Dendritic cell treated with granulocyte-macrophage colony-stimulating factor and Interleukin-4, amounts not matched to agents 40 ng/mL and 50 ng/mL, for 4 days (primary cell): Measurements from ENCODE around the gene SPC24.
"Not testable (repeated sequence)": the region's sequence is repeated elsewhere in the genome, so short reads cannot be mapped to it uniquely, and the experiment has no call there.

Experiments used
- H3K27ac Mint-ChIP-seq: one replicate; pipeline ENCODE4 v1.8.0; 2022; ENCODE audit warnings: mild to moderate bottlenecking, mixed read lengths
- H3K27me3 Mint-ChIP-seq: one replicate; pipeline ENCODE4 v1.8.0; 2022; ENCODE audit warnings: mild to moderate bottlenecking, mixed read lengths
- H3K36me3 Mint-ChIP-seq: one replicate; pipeline ENCODE4 v1.8.0; 2022; ENCODE audit warnings: low read depth, mixed read lengths
- H3K4me1 Mint-ChIP-seq: one replicate; pipeline ENCODE4 v1.8.0; 2022; ENCODE audit warnings: low read depth, mixed read lengths
- H3K4me3 Mint-ChIP-seq: one replicate; pipeline ENCODE4 v1.8.0; 2022; ENCODE audit warnings: mild to moderate bottlenecking, moderate library complexity, mixed read lengths
- H3K9me3 Mint-ChIP-seq: one replicate; pipeline ENCODE4 v1.8.0; 2022; ENCODE audit warnings: mixed read lengths
- intact Hi-C: fragments of 100-400 bp; cut with micrococcal nuclease; formaldehyde crosslinking; loops from one replicate; pipeline ENCODE4 v1.15.0; 2022

Gene SPC24

GRCh38 chr19:11138601-11139300 lies 16.8 kb downstream of the SPC24 start:
- no peaks in the 10 kb centered on the region for H3K36me3 Mint-ChIP-seq
- peaks cover 29% of the 10 kb centered on the region for H3K27me3 Mint-ChIP-seq
- H3K9me3 Mint-ChIP-seq, result no peaks in the 10 kb centered on the region
- H3K27ac Mint-ChIP-seq, result no peak overlapping the region
- H3K4me1 Mint-ChIP-seq, result peaks cover 43% of the 10 kb centered on the region
- intact Hi-C loops, result no loop called here
- no peak overlapping the region for H3K4me3 Mint-ChIP-seq

GRCh38 chr19:11137542-11138384 lies 17.8 kb downstream of the SPC24 start:
- peaks cover 8% of the 10 kb centered on the region for H3K36me3 Mint-ChIP-seq
- peaks cover 29% of the 10 kb centered on the region for H3K27me3 Mint-ChIP-seq
- peak overlapping the region; percentile 71 for H3K27ac Mint-ChIP-seq
- no peaks in the 10 kb centered on the region for H3K9me3 Mint-ChIP-seq
- peak overlapping the region; percentile 81 for H3K4me3 Mint-ChIP-seq
- intact Hi-C loops, result loop anchor here (1.0 kb wide), 1 partner anchor 66 kb away; no protein-coding TSS in a partner anchor
- H3K4me1 Mint-ChIP-seq, result peaks cover 33% of the 10 kb centered on the region

- H3K36me3 Mint-ChIP-seq, result peaks cover 20% of the 10 kb centered on the region
- peaks cover 30% of the 10 kb centered on the region for H3K4me1 Mint-ChIP-seq
- intact Hi-C loops, result loop anchor here (1.0 kb wide), 1 partner anchor 67 kb away; no protein-coding TSS in a partner anchor
- H3K27me3 Mint-ChIP-seq, result peaks cover 29% of the 10 kb centered on the region
- H3K4me3 Mint-ChIP-seq, result no peak overlapping the region
- H3K9me3 Mint-ChIP-seq, result no peaks in the 10 kb centered on the region
- H3K27ac Mint-ChIP-seq, result no peak overlapping the region
Measured at GRCh38 chr19:11136400-11137101, 19.0 kb downstream of the SPC24 start.

- intact Hi-C loops, result loop anchor here (1.0 kb wide), 1 partner anchor 96 kb away; no protein-coding TSS in a partner anchor
- Mint-ChIP-seq H3K27me3 (peaks cover 4% of the 10 kb centered on the region), H3K27ac (no peak overlapping the region), H3K36me3 (peaks cover 71% of the 10 kb centered on the region), H3K9me3 (no peaks in the 10 kb centered on the region), H3K4me1 (no peaks in the 10 kb centered on the region), H3K4me3 (no peak overlapping the region)
Measured at GRCh38 chr19:11131471-11131870, 24.1 kb downstream of the SPC24 start.

- no peaks in the 10 kb centered on the region for H3K4me1 Mint-ChIP-seq
- intact Hi-C loops, result loop anchor here (1.0 kb wide), 1 partner anchor 96 kb away; no protein-coding TSS in a partner anchor
- no peaks in the 10 kb centered on the region for H3K27me3 Mint-ChIP-seq
- H3K27ac Mint-ChIP-seq, result no peak overlapping the region
- peaks cover 76% of the 10 kb centered on the region for H3K36me3 Mint-ChIP-seq
- no peaks in the 10 kb centered on the region for H3K9me3 Mint-ChIP-seq
- no peak overlapping the region for H3K4me3 Mint-ChIP-seq
Measured at GRCh38 chr19:11130824-11131455, 24.6 kb downstream of the SPC24 start.

GRCh38 chr19:11127905-11128304 lies 27.7 kb downstream of the SPC24 start:
- Mint-ChIP-seq H3K36me3 (peaks cover 95% of the 10 kb centered on the region), H3K4me3 (no peak overlapping the region), H3K4me1 (no peaks in the 10 kb centered on the region), H3K27ac (no peak overlapping the region), H3K9me3 (no peaks in the 10 kb centered on the region), H3K27me3 (no peaks in the 10 kb centered on the region)
- intact Hi-C loops, result no loop called here

- H3K9me3 Mint-ChIP-seq, result no peaks in the 10 kb centered on the region
- no peaks in the 10 kb centered on the region for H3K4me1 Mint-ChIP-seq
- no peak overlapping the region for H3K27ac Mint-ChIP-seq
- intact Hi-C loops, result no loop called here
- H3K4me3 Mint-ChIP-seq, result no peak overlapping the region
- H3K27me3 Mint-ChIP-seq, result no peaks in the 10 kb centered on the region
- peaks cover 95% of the 10 kb centered on the region for H3K36me3 Mint-ChIP-seq
Measured at GRCh38 chr19:11125994-11126685, 29.4 kb downstream of the SPC24 start.

GRCh38 chr19:11124157-11124556 lies 31.4 kb downstream of the SPC24 start:
- H3K9me3 Mint-ChIP-seq, intact Hi-C loops, H3K27me3 Mint-ChIP-seq, H3K27ac Mint-ChIP-seq, H3K4me3 Mint-ChIP-seq, H3K4me1 Mint-ChIP-seq: not testable (repeated sequence)
- peaks cover 95% of the 10 kb centered on the region for H3K36me3 Mint-ChIP-seq

GRCh38 chr19:11123114-11123513 lies 32.5 kb downstream of the SPC24 start:
- Mint-ChIP-seq H3K4me1 (no peaks in the 10 kb centered on the region), H3K27me3 (no peaks in the 10 kb centered on the region), H3K4me3 (no peak overlapping the region), H3K36me3 (peaks cover 95% of the 10 kb centered on the region), H3K9me3 (no peaks in the 10 kb centered on the region), H3K27ac (no peak overlapping the region)
- intact Hi-C loops, result no loop called here

- H3K4me3 Mint-ChIP-seq, intact Hi-C loops, H3K9me3 Mint-ChIP-seq, H3K4me1 Mint-ChIP-seq, H3K27me3 Mint-ChIP-seq, H3K27ac Mint-ChIP-seq: not testable (repeated sequence)
- H3K36me3 Mint-ChIP-seq, result peaks cover 95% of the 10 kb centered on the region
Measured at GRCh38 chr19:11121963-11122362, 33.6 kb downstream of the SPC24 start.

GRCh38 chr19:11116507-11116906 lies 39.1 kb downstream of the SPC24 start:
- no peaks in the 10 kb centered on the region for H3K9me3 Mint-ChIP-seq
- peaks cover 100% of the 10 kb centered on the region for H3K36me3 Mint-ChIP-seq
- H3K4me1 Mint-ChIP-seq, result no peaks in the 10 kb centered on the region
- intact Hi-C loops, result no loop called here
- H3K4me3 Mint-ChIP-seq, result no peak overlapping the region
- H3K27me3 Mint-ChIP-seq, result no peaks in the 10 kb centered on the region
- H3K27ac Mint-ChIP-seq, result no peak overlapping the region

- no peaks in the 10 kb centered on the region for H3K4me1 Mint-ChIP-seq
- intact Hi-C loops, result no loop called here
- H3K4me3 Mint-ChIP-seq, result no peak overlapping the region
- no peaks in the 10 kb centered on the region for H3K9me3 Mint-ChIP-seq
- no peaks in the 10 kb centered on the region for H3K27me3 Mint-ChIP-seq
- no peak overlapping the region for H3K27ac Mint-ChIP-seq
- peaks cover 100% of the 10 kb centered on the region for H3K36me3 Mint-ChIP-seq
Measured at GRCh38 chr19:11115895-11116446, 39.6 kb downstream of the SPC24 start.

- H3K4me3 Mint-ChIP-seq, result no peak overlapping the region
- peaks cover 100% of the 10 kb centered on the region for H3K36me3 Mint-ChIP-seq
- no peaks in the 10 kb centered on the region for H3K27me3 Mint-ChIP-seq
- no peaks in the 10 kb centered on the region for H3K4me1 Mint-ChIP-seq
- intact Hi-C loops, result no loop called here
- H3K27ac Mint-ChIP-seq, result no peak overlapping the region
- H3K9me3 Mint-ChIP-seq, result no peaks in the 10 kb centered on the region
Measured at GRCh38 chr19:11115042-11115441, 40.5 kb downstream of the SPC24 start.
